Measurements from ENCODE around the gene EFNA1. TPM values are rescaled to one million over a fixed set of nuclear protein-coding genes. Genes with fewer than 3 reads are reported as not detected.

EFNA1 gene
- total RNA-seq, 1 donor from 2014 or later, result 0.34 TPM

DNA sequence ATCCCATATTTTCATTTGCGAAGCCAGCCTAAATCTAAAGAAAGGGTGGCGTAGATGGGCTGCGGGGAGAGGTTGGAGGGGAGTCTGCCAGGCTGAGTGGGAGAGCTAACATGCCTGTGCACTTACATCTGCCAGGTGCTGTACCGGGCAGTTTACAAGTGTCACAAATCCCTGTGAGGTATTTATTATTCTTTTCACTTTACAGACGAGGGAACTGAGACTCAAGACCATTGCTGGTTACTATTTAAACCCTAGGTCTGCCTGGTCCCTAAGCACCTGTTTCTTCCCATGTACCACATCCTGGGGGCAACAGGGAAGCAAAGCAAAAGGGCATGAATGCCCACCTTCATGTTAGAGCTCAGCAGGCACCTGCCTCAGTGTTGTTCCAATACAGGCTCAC, 19.4 kb upstream of the EFNA1 start:
- Histone ChIP-seq H3K4me2 (no peak overlapping the region), H3F3A (ENCODE audit: low read depth) (no peaks in the 10 kb centered on the region), H3K4me3 (no peak overlapping the region), H3K27ac (no peak overlapping the region), H3K9me3 (ENCODE audit: low read depth) (no peaks in the 10 kb centered on the region), H3K27me3 (peaks cover 15% of the 10 kb centered on the region), H4K20me1 (ENCODE audit: low read depth) (no peaks in the 10 kb centered on the region), H3K36me3 (no peaks in the 10 kb centered on the region), H2AFZ (replicated peaks) (no peak overlapping the region), H3K4me1 (no peaks in the 10 kb centered on the region), H3K9ac (no peak overlapping the region), H3K79me2 (ENCODE audit: low read depth) (no peaks in the 10 kb centered on the region)
- TF ChIP-seq, protein P1, sequence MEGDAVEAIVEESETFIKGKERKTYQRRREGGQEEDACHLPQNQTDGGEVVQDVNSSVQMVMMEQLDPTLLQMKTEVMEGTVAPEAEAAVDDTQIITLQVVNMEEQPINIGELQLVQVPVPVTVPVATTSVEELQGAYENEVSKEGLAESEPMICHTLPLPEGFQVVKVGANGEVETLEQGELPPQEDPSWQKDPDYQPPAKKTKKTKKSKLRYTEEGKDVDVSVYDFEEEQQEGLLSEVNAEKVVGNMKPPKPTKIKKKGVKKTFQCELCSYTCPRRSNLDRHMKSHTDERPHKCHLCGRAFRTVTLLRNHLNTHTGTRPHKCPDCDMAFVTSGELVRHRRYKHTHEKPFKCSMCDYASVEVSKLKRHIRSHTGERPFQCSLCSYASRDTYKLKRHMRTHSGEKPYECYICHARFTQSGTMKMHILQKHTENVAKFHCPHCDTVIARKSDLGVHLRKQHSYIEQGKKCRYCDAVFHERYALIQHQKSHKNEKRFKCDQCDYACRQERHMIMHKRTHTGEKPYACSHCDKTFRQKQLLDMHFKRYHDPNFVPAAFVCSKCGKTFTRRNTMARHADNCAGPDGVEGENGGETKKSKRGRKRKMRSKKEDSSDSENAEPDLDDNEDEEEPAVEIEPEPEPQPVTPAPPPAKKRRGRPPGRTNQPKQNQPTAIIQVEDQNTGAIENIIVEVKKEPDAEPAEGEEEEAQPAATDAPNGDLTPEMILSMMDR (IDR thresholded peaks at IDR 0.05), result no peak
- TF ChIP-seq EZH2phosphoT487 (IDR thresholded peaks at IDR 0.05), result no peak
- no peak for TF ChIP-seq EZH2 (IDR thresholded peaks at IDR 0.05)
- H3K4me1 Mint-ChIP-seq, result peaks cover 7% of the 10 kb centered on the region
- H3K9me3 Mint-ChIP-seq, result no peaks in the 10 kb centered on the region
- no peak for DNase-seq (ENCODE audit: low spot score)
- no peaks in the 10 kb centered on the region for H3K36me3 Mint-ChIP-seq
- H3K27ac Mint-ChIP-seq, result no peak overlapping the region
- H3K4me3 Mint-ChIP-seq, result no peak overlapping the region
- peaks cover 10% of the 10 kb centered on the region for H3K27me3 Mint-ChIP-seq (ENCODE audit: insufficient read depth, low read depth)

DNA sequence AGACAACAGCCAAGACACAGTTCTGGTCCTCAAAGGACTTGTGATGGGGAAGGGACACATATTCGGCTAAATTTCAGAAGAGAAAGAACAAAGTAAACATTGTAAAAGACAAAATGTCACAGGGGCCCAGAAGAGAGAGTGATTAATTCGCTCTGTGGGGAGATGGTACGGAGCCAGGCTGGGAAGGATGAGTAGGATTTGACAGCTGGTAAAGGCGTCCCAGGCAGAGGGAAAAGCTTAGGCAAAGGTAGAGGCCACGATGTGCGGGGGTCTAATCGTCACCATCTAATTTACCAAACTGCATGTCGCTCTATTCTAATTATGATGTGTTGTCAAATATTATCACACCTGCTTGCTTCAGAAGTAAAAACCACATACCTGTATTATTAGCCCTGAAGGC, 17.3 kb upstream of the EFNA1 start:
- peaks cover 10% of the 10 kb centered on the region for H3K27me3 ChIP-seq
- Mint-ChIP-seq H3K27me3 (ENCODE audit: insufficient read depth, low read depth) (peaks cover 10% of the 10 kb centered on the region), H3K27ac (no peak overlapping the region)

DNA sequence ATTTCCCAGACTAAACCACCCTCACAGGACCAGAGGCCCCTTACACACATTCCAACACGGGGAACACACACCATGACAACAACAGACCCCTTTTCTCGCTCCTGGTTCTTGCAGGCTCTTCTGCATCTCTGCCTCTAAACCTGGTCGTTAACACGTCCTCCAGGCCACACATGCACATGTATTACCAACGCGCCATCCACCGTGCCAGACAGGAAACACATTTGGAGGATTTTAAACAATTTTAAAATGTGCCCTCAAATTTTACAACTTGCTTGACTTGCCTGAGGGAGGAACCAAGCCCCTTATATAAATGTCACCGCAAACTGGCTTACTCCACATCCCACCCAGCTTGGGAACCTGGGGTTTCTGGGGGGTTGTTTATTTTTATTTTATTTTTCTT, 16.9 kb upstream of the EFNA1 start:
- H3K27me3 ChIP-seq, result peaks cover 10% of the 10 kb centered on the region
- Mint-ChIP-seq H3K4me1 (peaks cover 7% of the 10 kb centered on the region), H3K27ac (no peak overlapping the region), H3K9me3 (no peaks in the 10 kb centered on the region), H3K27me3 (ENCODE audit: insufficient read depth, low read depth) (peaks cover 10% of the 10 kb centered on the region), H3K36me3 (no peaks in the 10 kb centered on the region), H3K4me3 (no peak overlapping the region)
- DNase-seq (ENCODE audit: low spot score), result no peak
- H4K20me1 ChIP-seq (ENCODE audit: low read depth), result no peaks in the 10 kb centered on the region
- no peaks in the 10 kb centered on the region for H3K36me3 ChIP-seq
- H3K27ac ChIP-seq, result no peak overlapping the region
- no peak overlapping the region for H3K4me3 ChIP-seq
- H3K9ac ChIP-seq, result no peak overlapping the region
- H3K4me2 ChIP-seq, result no peak overlapping the region
- no peaks in the 10 kb centered on the region for H3K79me2 ChIP-seq (ENCODE audit: low read depth)
- no peaks in the 10 kb centered on the region for H3K4me1 ChIP-seq
- no peak overlapping the region for H2AFZ ChIP-seq (replicated peaks)
- no peaks in the 10 kb centered on the region for H3F3A ChIP-seq (ENCODE audit: low read depth)
- H3K9me3 ChIP-seq (ENCODE audit: low read depth), result no peaks in the 10 kb centered on the region
- TF ChIP-seq EZH2phosphoT487 (IDR thresholded peaks at IDR 0.05) (no peak), EZH2 (IDR thresholded peaks at IDR 0.05) (no peak)
- TF ChIP-seq, protein P1 (IDR thresholded peaks at IDR 0.05), result no peak

More for the DNA sequence above, 17.3 kb upstream of the EFNA1 start:
- H3K4me2 ChIP-seq, result no peak overlapping the region
- Mint-ChIP-seq H3K4me1 (peaks cover 10% of the 10 kb centered on the region), H3K36me3 (no peaks in the 10 kb centered on the region), H3K4me3 (no peak overlapping the region), H3K9me3 (no peaks in the 10 kb centered on the region)
- no peak overlapping the region for H2AFZ ChIP-seq (replicated peaks)
- H3K27ac ChIP-seq, result no peak overlapping the region
- H4K20me1 ChIP-seq (ENCODE audit: low read depth), result no peaks in the 10 kb centered on the region
- DNase-seq (ENCODE audit: low spot score), result no peak
- no peak for TF ChIP-seq EZH2phosphoT487 (IDR thresholded peaks at IDR 0.05)
- no peaks in the 10 kb centered on the region for H3F3A ChIP-seq (ENCODE audit: low read depth)
- no peak overlapping the region for H3K9ac ChIP-seq
- H3K79me2 ChIP-seq (ENCODE audit: low read depth), result no peaks in the 10 kb centered on the region
- H3K36me3 ChIP-seq, result no peaks in the 10 kb centered on the region
- no peak overlapping the region for H3K4me3 ChIP-seq
- no peaks in the 10 kb centered on the region for H3K4me1 ChIP-seq
- H3K9me3 ChIP-seq (ENCODE audit: low read depth), result no peaks in the 10 kb centered on the region

DNA sequence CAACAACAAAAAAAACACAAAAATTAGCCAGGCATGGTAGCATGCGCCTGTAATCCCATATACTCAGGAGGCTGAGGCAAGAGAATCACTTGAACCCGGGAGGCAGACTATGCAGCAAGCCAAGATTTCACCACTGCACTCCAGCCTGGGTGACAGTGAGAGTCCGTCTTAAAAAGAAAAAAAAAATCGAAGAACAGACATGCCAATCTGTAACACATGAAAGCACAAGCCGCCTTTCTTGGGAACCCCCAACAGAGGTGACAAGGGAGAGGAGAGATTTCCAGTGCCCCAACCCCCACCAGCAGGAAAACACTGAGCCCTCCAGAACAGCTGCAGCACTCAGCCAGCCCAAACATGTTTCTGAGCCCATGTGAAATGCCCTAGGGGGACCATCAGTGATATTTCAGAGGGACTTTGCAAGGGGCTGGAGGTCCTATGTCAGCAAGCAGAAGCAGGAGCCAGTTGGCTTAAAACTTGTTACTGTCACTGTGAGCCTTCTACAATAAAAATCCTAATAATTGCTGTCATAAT, 14.2 kb upstream of the EFNA1 start:
- no peak overlapping the region for H3K27ac ChIP-seq
- Mint-ChIP-seq H3K4me3 (no peak overlapping the region), H3K27ac (no peak overlapping the region), H3K9me3 (no peaks in the 10 kb centered on the region), H3K36me3 (no peaks in the 10 kb centered on the region), H3K27me3 (ENCODE audit: insufficient read depth, low read depth) (peaks cover 5% of the 10 kb centered on the region), H3K4me1 (peaks cover 7% of the 10 kb centered on the region)
- H4K20me1 ChIP-seq (ENCODE audit: low read depth), result no peaks in the 10 kb centered on the region
- DNase-seq (ENCODE audit: low spot score), result no peak
- H3K79me2 ChIP-seq (ENCODE audit: low read depth), result no peaks in the 10 kb centered on the region
- no peak overlapping the region for H3K4me2 ChIP-seq
- no peak for TF ChIP-seq EZH2 (IDR thresholded peaks at IDR 0.05)
- TF ChIP-seq EZH2phosphoT487 (IDR thresholded peaks at IDR 0.05), result no peak
- TF ChIP-seq, protein P1 (IDR thresholded peaks at IDR 0.05), result no peak
- H3K36me3 ChIP-seq, result no peaks in the 10 kb centered on the region
- H3K9me3 ChIP-seq (ENCODE audit: low read depth), result no peaks in the 10 kb centered on the region
- H3K4me1 ChIP-seq, result no peaks in the 10 kb centered on the region
- no peak overlapping the region for H2AFZ ChIP-seq (replicated peaks)
- H3F3A ChIP-seq (ENCODE audit: low read depth), result no peaks in the 10 kb centered on the region
- no peak overlapping the region for H3K4me3 ChIP-seq
- no peak overlapping the region for H3K9ac ChIP-seq
- peaks cover 6% of the 10 kb centered on the region for H3K27me3 ChIP-seq

Data from neural progenitor cell (in vitro differentiated cells).